ENCODE results near the gene RPGRIP1L. TPM values are rescaled to one million over a fixed set of nuclear protein-coding genes. Genes with fewer than 3 reads are reported as not detected.

Gene RPGRIP1L
- 1 to 10 TPM; 3.2 to 7.5 (median 7.5) TPM for total RNA-seq

GRCh38 chr16:53703590-53704444 lies at the start of gene RPGRIP1L, which contains the start of gene FTO:
TSS of gene RPGRIP1L (minus strand) at chr16:53703859. CDS start at chr16:53700723, 3,136 bp downstream.
TSS of gene FTO (plus strand) at chr16:53704156.
- intact Hi-C loops (cut with DNase I; ENCODE audit: low total_unique reads), result no loop called here
- Histone ChIP-seq H3K4me1 (peaks cover 0 to 15% of the 10 kb centered on the region in 2 donors), H3K27ac (peak within 1 kb of the TSS; percentile 77)

GRCh38 chr16:53753431-53753830 lies 49.8 kb upstream of the RPGRIP1L start:
- intact Hi-C loops (cut with DNase I; ENCODE audit: low total_unique reads), result no loop called here

More at GRCh38 chr16:53703590-53704444, at the start of gene RPGRIP1L, which contains the start of gene FTO:
- DNase-seq (ENCODE audit: low spot score in 2 of 2), result peak; percentile 99
- Histone ChIP-seq H3K27me3 (no peaks in the 10 kb centered on the region), H3K36me3 (no peaks in the 10 kb centered on the region), H3K4me3 (peak within 1 kb of the TSS; percentile 64 to 76 (median 73)), H3K9me3 (no peaks in the 10 kb centered on the region)
- peak in 1 of 3 donors; percentile 28 for TF ChIP-seq CTCF (IDR thresholded peaks at IDR 0.05)
- peak; percentile 37 for TF ChIP-seq POLR2A (IDR thresholded peaks at IDR 0.05)
- peak; percentile 74 to 87 (median 86) for TF ChIP-seq POLR2AphosphoS5 (IDR thresholded peaks at IDR 0.05)

GRCh38 chr16:53752560-53752959 lies 48.9 kb upstream of the RPGRIP1L start:
- Histone ChIP-seq H3K4me1 (no peaks in the 10 kb centered on the region), H3K9me3 (no peaks in the 10 kb centered on the region), H3K36me3 (no peaks in the 10 kb centered on the region), H3K27me3 (no peaks in the 10 kb centered on the region), H3K4me3 (no peak overlapping the region), H3K27ac (no peak overlapping the region)
- intact Hi-C loops (cut with DNase I; ENCODE audit: low total_unique reads), result no loop called here
- no peak for TF ChIP-seq CTCF (IDR thresholded peaks at IDR 0.05)
- no peak for TF ChIP-seq POLR2A (IDR thresholded peaks at IDR 0.05)
- no peak for TF ChIP-seq POLR2AphosphoS5 (IDR thresholded peaks at IDR 0.05)
- DNase-seq (ENCODE audit: low spot score in 2 of 2), result no peak

More at GRCh38 chr16:53753431-53753830, 49.8 kb upstream of the RPGRIP1L start:
- TF ChIP-seq CTCF (IDR thresholded peaks at IDR 0.05), result no peak
- no peak for TF ChIP-seq POLR2AphosphoS5 (IDR thresholded peaks at IDR 0.05)
- no peak for TF ChIP-seq POLR2A (IDR thresholded peaks at IDR 0.05)
- H3K4me1 ChIP-seq, result no peaks in the 10 kb centered on the region
- DNase-seq (ENCODE audit: low spot score in 2 of 2), result no peak
- no peaks in the 10 kb centered on the region for H3K36me3 ChIP-seq
- H3K4me3 ChIP-seq, result no peak overlapping the region
- no peaks in the 10 kb centered on the region for H3K9me3 ChIP-seq
- no peak overlapping the region for H3K27ac ChIP-seq
- no peaks in the 10 kb centered on the region for H3K27me3 ChIP-seq

GRCh38 chr16:53745753-53746266 lies 42.2 kb upstream of the RPGRIP1L start:
- H3K27me3 ChIP-seq, result no peaks in the 10 kb centered on the region
- H3K36me3 ChIP-seq, result no peaks in the 10 kb centered on the region
- H3K27ac ChIP-seq, result peak overlapping the region; percentile 52 to 77
- no peak overlapping the region for H3K4me3 ChIP-seq
- peaks cover 0 to 2% of the 10 kb centered on the region in 2 donors for H3K4me1 ChIP-seq
- H3K9me3 ChIP-seq, result no peaks in the 10 kb centered on the region
- DNase-seq (ENCODE audit: low spot score in 2 of 2), result no peak
- TF ChIP-seq POLR2A (IDR thresholded peaks at IDR 0.05) (no peak), CTCF (IDR thresholded peaks at IDR 0.05) (no peak), POLR2AphosphoS5 (IDR thresholded peaks at IDR 0.05) (no peak)
- intact Hi-C loops (cut with DNase I; ENCODE audit: low total_unique reads), result no loop called here

- H3K4me3 ChIP-seq, result no peak overlapping the region
- H3K27ac ChIP-seq, result peak overlapping the region; percentile 52 to 77
- H3K4me1 ChIP-seq, result peaks cover 0 to 2% of the 10 kb centered on the region in 2 donors
- TF ChIP-seq POLR2AphosphoS5 (IDR thresholded peaks at IDR 0.05) (peak in 1 of 3 donors; percentile 22), CTCF (IDR thresholded peaks at IDR 0.05) (no peak), POLR2A (IDR thresholded peaks at IDR 0.05) (no peak)
- no peaks in the 10 kb centered on the region for H3K9me3 ChIP-seq
- intact Hi-C loops (cut with DNase I; ENCODE audit: low total_unique reads), result no loop called here
- no peak for DNase-seq (ENCODE audit: low spot score in 2 of 2)
- no peaks in the 10 kb centered on the region for H3K36me3 ChIP-seq
- H3K27me3 ChIP-seq, result no peaks in the 10 kb centered on the region
Observed at GRCh38 chr16:53745086-53745485, 41.4 kb upstream of the RPGRIP1L start.
